Measurements from ENCODE around the gene NPC1.

The NPC1 gene

DNA sequence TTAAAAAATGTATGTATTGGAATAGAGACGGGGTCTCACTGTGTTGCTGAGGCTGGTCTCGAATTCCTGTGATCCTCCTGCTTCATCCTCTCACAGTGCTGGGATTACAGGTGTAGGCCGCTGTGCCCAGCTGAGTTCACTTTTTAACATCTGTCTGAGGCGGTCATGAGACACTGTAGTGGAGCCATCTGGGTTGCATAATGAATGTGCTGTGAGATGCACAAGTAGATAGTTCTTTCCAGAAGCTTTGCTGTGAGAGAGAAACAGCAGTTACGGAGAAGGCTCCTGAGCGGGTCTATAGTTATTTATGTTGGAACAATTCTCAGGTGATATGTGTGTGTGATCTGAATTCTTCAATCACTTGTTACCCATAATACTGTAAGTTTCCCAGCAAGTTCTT is 79.9 kb downstream of the NPC1 start:
- Histone ChIP-seq H3K27ac (ENCODE audit: low read depth, low read length) (no peak overlapping the region), H3K9me3 (ENCODE audit: control insufficient read depth, insufficient read depth, low read length) (no peaks in the 10 kb centered on the region), H3K4me1 (ENCODE audit: control insufficient read depth, low read length) (peaks cover 28% of the 10 kb centered on the region), H4K20me1 (ENCODE audit: control insufficient read depth, insufficient read depth, low read depth, low read length) (no peaks in the 10 kb centered on the region), H3K4me3 (ENCODE audit: low read length) (no peak overlapping the region), H3K4me2 (ENCODE audit: low read length) (no peak overlapping the region), H3F3A (ENCODE audit: control insufficient read depth, insufficient read depth) (no peaks in the 10 kb centered on the region), H3K9me2 (replicated peaks; ENCODE audit: control insufficient read depth, low read length) (no peaks in the 10 kb centered on the region), H3K27me3 (ENCODE audit: control insufficient read depth, low read length) (no peaks in the 10 kb centered on the region), H3K36me3 (ENCODE audit: control insufficient read depth, low read length) (peaks cover 47% of the 10 kb centered on the region), H3K79me2 (ENCODE audit: control insufficient read depth, low read length) (peaks cover 45% of the 10 kb centered on the region)
- TF ChIP-seq EZH2phosphoT487 (IDR thresholded peaks at IDR 0.05; ENCODE audit: borderline replicate concordance, low read length): no peak
- TF ChIP-seq, protein P1, sequence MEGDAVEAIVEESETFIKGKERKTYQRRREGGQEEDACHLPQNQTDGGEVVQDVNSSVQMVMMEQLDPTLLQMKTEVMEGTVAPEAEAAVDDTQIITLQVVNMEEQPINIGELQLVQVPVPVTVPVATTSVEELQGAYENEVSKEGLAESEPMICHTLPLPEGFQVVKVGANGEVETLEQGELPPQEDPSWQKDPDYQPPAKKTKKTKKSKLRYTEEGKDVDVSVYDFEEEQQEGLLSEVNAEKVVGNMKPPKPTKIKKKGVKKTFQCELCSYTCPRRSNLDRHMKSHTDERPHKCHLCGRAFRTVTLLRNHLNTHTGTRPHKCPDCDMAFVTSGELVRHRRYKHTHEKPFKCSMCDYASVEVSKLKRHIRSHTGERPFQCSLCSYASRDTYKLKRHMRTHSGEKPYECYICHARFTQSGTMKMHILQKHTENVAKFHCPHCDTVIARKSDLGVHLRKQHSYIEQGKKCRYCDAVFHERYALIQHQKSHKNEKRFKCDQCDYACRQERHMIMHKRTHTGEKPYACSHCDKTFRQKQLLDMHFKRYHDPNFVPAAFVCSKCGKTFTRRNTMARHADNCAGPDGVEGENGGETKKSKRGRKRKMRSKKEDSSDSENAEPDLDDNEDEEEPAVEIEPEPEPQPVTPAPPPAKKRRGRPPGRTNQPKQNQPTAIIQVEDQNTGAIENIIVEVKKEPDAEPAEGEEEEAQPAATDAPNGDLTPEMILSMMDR (IDR thresholded peaks at IDR 0.05; ENCODE audit: low read depth, low read length, poor library complexity, severe bottlenecking): no peak

DNA sequence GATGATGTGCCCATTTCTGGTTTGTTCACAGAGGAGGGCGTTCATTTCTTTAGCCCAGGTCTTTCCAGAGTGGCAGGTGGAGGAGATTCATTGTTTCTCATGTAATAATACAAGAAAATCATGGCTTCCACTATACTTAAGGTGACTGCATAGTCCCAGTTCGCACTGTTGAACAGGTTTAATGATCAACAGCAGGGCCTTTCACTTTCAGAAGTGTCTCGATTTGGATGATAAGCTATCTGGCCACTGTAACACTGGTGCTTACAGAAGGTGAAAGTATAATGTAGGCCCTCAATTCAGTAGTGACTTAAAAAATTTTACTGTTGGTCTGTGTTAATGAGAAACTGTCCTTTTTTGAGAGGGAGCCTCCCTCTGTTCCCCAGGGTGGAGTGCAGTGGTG is 81.6 kb downstream of the NPC1 start:
- Histone ChIP-seq H3K27me3 (ENCODE audit: control insufficient read depth, low read length) (no peaks in the 10 kb centered on the region), H3K4me3 (ENCODE audit: low read length) (peak overlapping the region; percentile 91), H3K9me2 (replicated peaks; ENCODE audit: control insufficient read depth, low read length) (no peaks in the 10 kb centered on the region), H3K4me1 (ENCODE audit: control insufficient read depth, low read length) (peaks cover 32% of the 10 kb centered on the region), H3K9me3 (ENCODE audit: control insufficient read depth, insufficient read depth, low read length) (no peaks in the 10 kb centered on the region), H3K4me2 (ENCODE audit: low read length) (peak overlapping the region; percentile 69), H4K20me1 (ENCODE audit: control insufficient read depth, insufficient read depth, low read depth, low read length) (no peaks in the 10 kb centered on the region), H3K36me3 (ENCODE audit: control insufficient read depth, low read length) (peaks cover 34% of the 10 kb centered on the region), H3K79me2 (ENCODE audit: control insufficient read depth, low read length) (peaks cover 45% of the 10 kb centered on the region), H3F3A (ENCODE audit: control insufficient read depth, insufficient read depth) (0 out of 2 replicates have a peak, but pooled peaks cover 2% of the 10 kb centered on the region), H3K27ac (ENCODE audit: low read depth, low read length) (no peak overlapping the region)
- no peak for TF ChIP-seq EZH2phosphoT487 (IDR thresholded peaks at IDR 0.05; ENCODE audit: borderline replicate concordance, low read length)
- TF ChIP-seq, protein P1 (IDR thresholded peaks at IDR 0.05; ENCODE audit: low read depth, low read length, poor library complexity, severe bottlenecking): no peak

- Histone ChIP-seq H3K4me1 (ENCODE audit: control insufficient read depth, low read length) (peaks cover 40% of the 10 kb centered on the region), H3F3A (ENCODE audit: control insufficient read depth, insufficient read depth) (0 out of 2 replicates have a peak, but pooled peaks cover 2% of the 10 kb centered on the region), H3K27me3 (ENCODE audit: control insufficient read depth, low read length) (no peaks in the 10 kb centered on the region), H3K36me3 (ENCODE audit: control insufficient read depth, low read length) (peaks cover 34% of the 10 kb centered on the region), H3K9me3 (ENCODE audit: control insufficient read depth, insufficient read depth, low read length) (no peaks in the 10 kb centered on the region), H3K27ac (ENCODE audit: low read depth, low read length) (peak overlapping the region; percentile 17; the same call in 1 of the 2 replicates), H3K4me2 (ENCODE audit: low read length) (peak overlapping the region; percentile 69), H3K4me3 (ENCODE audit: low read length) (peak overlapping the region; percentile 91), H3K79me2 (ENCODE audit: control insufficient read depth, low read length) (peaks cover 45% of the 10 kb centered on the region), H4K20me1 (ENCODE audit: control insufficient read depth, insufficient read depth, low read depth, low read length) (no peaks in the 10 kb centered on the region), H3K9me2 (replicated peaks; ENCODE audit: control insufficient read depth, low read length) (no peaks in the 10 kb centered on the region)
- TF ChIP-seq, protein P1 (IDR thresholded peaks at IDR 0.05; ENCODE audit: low read depth, low read length, poor library complexity, severe bottlenecking): no peak
- no peak for TF ChIP-seq EZH2phosphoT487 (IDR thresholded peaks at IDR 0.05; ENCODE audit: borderline replicate concordance, low read length)
Observed at GRCh38 chr18:23503963-23504344, 82.4 kb downstream of the NPC1 start.
